Tibial nerve (tissue), 4 donors: ENCODE measurements around the gene EDAR. TPM values are rescaled to one million over a fixed set of nuclear protein-coding genes. Genes with fewer than 3 reads are reported as not detected.
A peak's percentile ranks its signal among the peaks of the same experiment; 100 is the strongest.

Experiments used
- DNase-seq, 2 donors: peaks; one replicate each; pipeline ENCODE4 v3.0.0-alpha.2; 2019; ENCODE audit warnings: low spot score in 2 of 2
- H3K27ac ChIP-seq, 4 donors: fragments of 200-600 bp; sonication (generic) in 3 of 4; one replicate each; pipeline ENCODE4 v1.5.1; 2017 to 2019; ENCODE audit warnings: mild to moderate bottlenecking in 1 of 4
- H3K27me3 ChIP-seq, 2 donors: fragments of 200-600 bp; sonication (generic) in 1 of 2; one replicate each; pipeline versions ENCODE4 v1.5.1 to v1.6.0; 2017 to 2019
- H3K36me3 ChIP-seq, 3 donors: fragments of 200-600 bp; sonication (generic); one replicate each; pipeline ENCODE4 v1.5.1; 2018 to 2019
- H3K4me1 ChIP-seq, 4 donors: fragments of 200-600 bp; sonication (generic) in 3 of 4; one replicate each; pipeline ENCODE4 v1.5.1; 2017 to 2019
- H3K4me3 ChIP-seq, 4 donors: fragments of 200-600 bp; sonication (generic) in 3 of 4; one replicate each; pipeline ENCODE4 v1.5.1; 2017 to 2019; ENCODE audit warnings: mild to moderate bottlenecking in 1 of 4, moderate library complexity in 1 of 4
- H3K9me3 ChIP-seq, 4 donors: fragments of 200-600 bp; sonication (generic) in 3 of 4; one replicate each; pipeline ENCODE4 v1.5.1; 2017 to 2019
- CTCF ChIP-seq, 5 experiments: fragments of 200-600 bp in 3 of 5; fragments of 450-650 bp in 2 of 5; sonication (generic) in 3 of 5; IDR thresholded peaks; one replicate each; pipeline ENCODE4 v1.5.1; 2016 to 2019; ENCODE audit warnings: antibody characterized with exemption in 5 of 5, mild to moderate bottlenecking in 3 of 5, moderate library complexity in 2 of 5
- EP300 ChIP-seq, 2 donors: sonication (generic); formaldehyde crosslinking; IDR thresholded peaks; one replicate each; pipeline ENCODE4 v1.6.1; 2017; ENCODE audit warnings: antibody characterized with exemption in 2 of 2, mild to moderate bottlenecking in 1 of 2
- POLR2A ChIP-seq, 2 donors: fragments of 450-650 bp; IDR thresholded peaks; one replicate each; pipeline ENCODE4 v1.6.1; 2017; ENCODE audit warnings: antibody characterized with exemption in 2 of 2, mild to moderate bottlenecking in 2 of 2, moderate library complexity in 2 of 2
- WGBS, 2 donors: methylation state at CpG; one replicate each; pipeline ENCODE4 v1.1.5; 2018; 5-methylcytosine and 5-hydroxymethylcytosine counted together
- total RNA-seq, 4 donors: library from RNA; depleted of rRNA; stranded (reverse); fragments of >200 nt; gene quantifications; one replicate each; pipeline ENCODE4 v1.1.0, GENCODE V29; 2016

EDAR gene
- total RNA-seq, 4 donors from 2014 or later = under 0.01 TPM; not detected in 3

GRCh38 chr2:108931372-108931771 lies 57.6 kb downstream of the EDAR start:
- 89 to 96% methylated on average over 1 of the region's 1 CpG for WGBS, 2 donors
- TF ChIP-seq CTCF (IDR thresholded peaks at IDR 0.05) (no peak), POLR2A (IDR thresholded peaks at IDR 0.05) (no peak), EP300 (IDR thresholded peaks at IDR 0.05) (no peak)
- no peaks in the 10 kb centered on the region for H3K9me3 ChIP-seq
- H3K4me1 ChIP-seq = peaks cover 0 to 5% (median 0%) of the 10 kb centered on the region in 4 donors
- no peak overlapping the region for H3K4me3 ChIP-seq
- H3K36me3 ChIP-seq = no peaks in the 10 kb centered on the region
- no peaks in the 10 kb centered on the region for H3K27me3 ChIP-seq
- no peak overlapping the region for H3K27ac ChIP-seq
- DNase-seq = no peak

GRCh38 chr2:108929807-108930425 lies 59.1 kb downstream of the EDAR start:
- Histone ChIP-seq H3K4me3 (no peak overlapping the region), H3K27me3 (no peaks in the 10 kb centered on the region), H3K27ac (no peak overlapping the region), H3K9me3 (no peaks in the 10 kb centered on the region), H3K4me1 (peaks cover 0 to 5% (median 0%) of the 10 kb centered on the region in 4 donors), H3K36me3 (no peaks in the 10 kb centered on the region)
- 89 to 94% methylated on average over 12 to 15 of the region's 17 CpGs for WGBS, 2 donors
- no peak for DNase-seq
- TF ChIP-seq POLR2A (IDR thresholded peaks at IDR 0.05) (no peak), EP300 (IDR thresholded peaks at IDR 0.05) (no peak), CTCF (IDR thresholded peaks at IDR 0.05) (no peak)

- no peak for TF ChIP-seq CTCF (IDR thresholded peaks at IDR 0.05)
- TF ChIP-seq POLR2A (IDR thresholded peaks at IDR 0.05) = no peak
- TF ChIP-seq EP300 (IDR thresholded peaks at IDR 0.05) = no peak
- no peak for DNase-seq
- Histone ChIP-seq H3K27ac (no peak overlapping the region), H3K9me3 (no peaks in the 10 kb centered on the region), H3K4me1 (peaks cover 0 to 5% (median 0%) of the 10 kb centered on the region in 4 donors), H3K36me3 (no peaks in the 10 kb centered on the region), H3K4me3 (no peak overlapping the region), H3K27me3 (no peaks in the 10 kb centered on the region)
- 85 to 93% methylated on average over 15 of the region's 17 CpGs for WGBS, 2 donors
Observed at GRCh38 chr2:108928660-108929377, 60.2 kb downstream of the EDAR start.

GRCh38 chr2:108927936-108928659 lies 60.9 kb downstream of the EDAR start:
- peak in 1 of 2 donors; percentile 60 for DNase-seq
- WGBS, 2 donors = 75 to 86% methylated on average over 8 of the region's 8 CpGs
- no peaks in the 10 kb centered on the region for H3K27me3 ChIP-seq
- no peaks in the 10 kb centered on the region for H3K9me3 ChIP-seq
- H3K27ac ChIP-seq = no peak overlapping the region
- H3K36me3 ChIP-seq = no peaks in the 10 kb centered on the region
- TF ChIP-seq POLR2A (IDR thresholded peaks at IDR 0.05) = no peak
- TF ChIP-seq CTCF (IDR thresholded peaks at IDR 0.05) = peak; percentile 45 to 65 (median 53)
- no peak for TF ChIP-seq EP300 (IDR thresholded peaks at IDR 0.05)
- peaks cover 0 to 5% (median 0%) of the 10 kb centered on the region in 4 donors for H3K4me1 ChIP-seq
- H3K4me3 ChIP-seq = no peak overlapping the region

DNA sequence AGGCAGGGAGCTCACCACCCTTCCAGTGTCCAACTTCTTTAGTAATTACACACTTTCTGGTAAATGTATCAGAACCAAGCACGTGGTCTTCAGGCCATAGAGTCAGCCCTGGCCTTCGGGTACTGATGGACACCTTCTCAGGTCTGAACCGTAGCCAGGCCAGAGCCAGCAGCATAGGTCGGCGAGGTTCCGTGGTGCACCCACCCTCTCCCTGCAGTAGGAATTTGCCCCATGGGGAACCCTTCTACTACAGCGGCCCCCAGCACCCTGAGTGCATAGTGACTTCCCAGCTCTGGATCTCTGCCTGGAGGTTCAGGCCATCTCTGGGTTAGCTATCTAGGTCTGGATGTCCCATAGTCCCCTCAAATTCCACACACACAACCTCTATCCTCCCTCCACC lies 61.6 kb downstream of the EDAR start:
- no peak for TF ChIP-seq POLR2A (IDR thresholded peaks at IDR 0.05)
- TF ChIP-seq CTCF (IDR thresholded peaks at IDR 0.05) = no peak
- TF ChIP-seq EP300 (IDR thresholded peaks at IDR 0.05) = no peak
- Histone ChIP-seq H3K4me1 (no peaks in the 10 kb centered on the region), H3K9me3 (no peaks in the 10 kb centered on the region), H3K4me3 (no peak overlapping the region), H3K27me3 (no peaks in the 10 kb centered on the region), H3K27ac (no peak overlapping the region), H3K36me3 (no peaks in the 10 kb centered on the region)
- DNase-seq = no peak
- WGBS, 2 donors = 77 to 89% methylated on average over 6 to 7 of the region's 7 CpGs
